NCI-H1048 (cell line): ENCODE results near the gene BORA.
"Not testable (repeated sequence)": the region's sequence is repeated elsewhere in the genome, so short reads cannot be mapped to it uniquely, and the experiment has no call there.

ENCODE experiments used
- DNase-seq: peaks from one replicate; lab custom pipeline; 2025; lab: John Stamatoyannopoulos, UW

Gene BORA

GRCh38 chr13:72763411-72763810 is 35.7 kb downstream of the BORA start:
- no peak for DNase-seq

DNA sequence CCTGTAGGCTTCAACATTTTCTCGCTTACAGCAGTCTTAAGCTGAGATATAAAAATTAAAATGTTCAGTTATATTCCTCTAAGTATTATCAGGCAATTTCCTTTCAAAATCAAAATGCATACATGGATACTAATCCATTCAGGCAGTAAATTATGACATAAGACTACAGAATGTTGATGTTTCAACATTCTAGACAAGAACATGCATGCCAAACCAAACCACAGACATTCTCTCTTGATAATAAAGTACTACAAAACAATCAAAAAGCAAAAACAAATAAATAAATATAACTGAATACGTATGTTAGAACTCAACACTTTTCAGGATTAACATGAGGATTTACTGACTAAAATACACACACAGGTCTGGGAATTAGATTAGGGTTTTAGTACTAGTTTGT is 46.3 kb downstream of the BORA start:
- no peak for DNase-seq

- DNase-seq, result peak; percentile 95
Measured at GRCh38 chr13:72781451-72782439, 54.0 kb downstream of the BORA start, which contains the start of the genes DIS3 and PIBF1. TSS of gene DIS3 (minus strand) at chr13:72781900. CDS start at chr13:72781832, 68 bp downstream. TSS of gene PIBF1 (plus strand) at chr13:72782133. CDS start at chr13:72783470, 1,337 bp downstream.

- DNase-seq, result no peak
Measured at GRCh38 chr13:72782717-72783116, 55.0 kb downstream of the BORA start.

DNA sequence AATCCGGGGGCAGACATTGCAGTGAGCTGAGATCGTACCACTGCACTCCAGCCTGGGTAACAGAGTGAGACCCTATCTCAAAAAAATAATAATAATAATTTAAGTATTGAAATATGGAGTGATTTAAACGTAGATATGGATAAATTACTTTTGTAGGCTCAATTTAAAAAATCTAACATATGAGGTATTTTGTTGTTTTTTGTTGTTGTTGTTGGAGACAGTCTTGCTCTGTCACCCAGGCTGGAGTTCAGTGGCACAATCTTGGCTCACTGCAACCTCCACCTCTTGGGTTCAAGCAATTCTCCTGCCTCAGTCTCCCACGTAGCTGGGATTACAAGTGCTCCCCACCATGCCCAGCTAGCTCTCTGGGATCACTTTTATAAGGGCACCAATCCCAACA is 57.0 kb downstream of the BORA start:
- DNase-seq, result not testable (repeated sequence)

DNA sequence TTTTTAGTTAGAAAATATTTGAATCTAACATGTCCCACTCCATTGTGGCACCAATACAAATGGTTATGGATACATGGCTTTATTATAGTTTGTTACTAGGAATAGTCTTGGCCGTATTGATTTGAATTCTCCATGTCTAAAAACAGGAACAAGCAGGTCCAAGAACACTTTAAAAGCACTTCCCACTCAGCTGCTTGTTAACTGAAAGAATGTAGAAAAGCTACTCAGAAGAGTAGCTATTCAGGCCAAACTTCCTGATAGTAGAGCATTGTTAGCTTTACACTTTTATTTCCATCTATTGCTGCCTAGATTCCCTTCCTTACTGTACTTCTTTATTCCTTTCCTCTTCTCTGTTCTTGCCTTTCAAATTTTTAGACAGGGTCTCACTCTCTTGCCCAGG is 61.1 kb downstream of the BORA start:
- no peak for DNase-seq

- DNase-seq, result no peak
Measured at GRCh38 chr13:72792640-72793039, 64.9 kb downstream of the BORA start.

DNA sequence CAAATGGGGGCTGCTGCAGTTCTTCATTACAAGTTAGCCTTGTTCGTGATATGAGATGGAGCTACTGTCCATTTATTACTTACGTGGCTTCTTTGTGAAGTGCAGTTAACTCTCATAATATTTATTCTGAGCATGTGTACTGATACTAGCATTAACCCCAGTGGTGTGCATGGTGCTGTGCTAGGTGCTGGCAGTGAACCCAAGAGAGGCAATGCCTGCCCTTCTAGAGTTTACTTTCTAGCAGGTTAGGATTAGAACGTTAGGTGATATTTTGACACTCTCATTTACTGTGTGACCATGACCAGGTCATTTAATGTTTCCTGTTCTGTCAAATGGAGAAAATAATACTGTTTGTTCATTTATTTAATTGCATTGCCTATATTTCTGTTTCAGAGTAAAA is 71.1 kb downstream of the BORA start:
- DNase-seq, result no peak

DNA sequence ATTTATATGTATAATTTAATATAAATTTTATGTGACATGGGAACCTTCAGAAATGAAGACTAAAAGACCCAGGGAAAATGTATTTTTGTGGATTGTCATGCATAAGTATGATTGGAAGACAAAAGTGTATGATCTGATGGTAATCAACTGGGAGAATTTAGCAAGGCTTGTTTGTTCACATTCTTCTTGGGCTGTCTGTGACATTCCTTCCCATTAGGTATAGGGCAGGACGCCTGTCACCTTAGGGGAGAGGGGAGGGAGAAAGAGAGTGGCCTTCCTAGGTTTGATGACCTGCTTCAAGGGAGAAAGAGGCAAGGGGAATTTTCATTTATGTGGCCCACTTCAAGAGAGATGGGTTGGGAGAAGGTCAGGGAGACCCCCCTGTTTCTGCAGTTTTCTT is 76.6 kb downstream of the BORA start:
- no peak for DNase-seq
